PC-3 (cell line): ENCODE measurements around the gene SYT6. TPM values are rescaled to one million over a fixed set of nuclear protein-coding genes. Genes with fewer than 3 reads are reported as not detected.

Source experiments
- ATAC-seq: fragments of 200-7000 bp; cut with Tn5 transposase; 2 replicates; pipeline ENCODE4 v1.9.1; 2020; ENCODE audit warnings: mild to moderate bottlenecking, moderate library complexity
- BruUV-seq: library from RNA; stranded (reverse); fragments of 400-500 nt; replicated peaks from 2 replicates; lab custom pipeline; 2021; lab: Mats Ljungman, UMichigan
- CTCF ChIA-PET: fragments of 300-600 bp; sonication (Branson Sonifier 250); formaldehyde crosslinking; loops from one replicate; lab custom pipeline; 2022; ENCODE audit warnings: antibody characterized with exemption; lab: Charles Lee
- POLR2A ChIA-PET: fragments of 300-600 bp; sonication (Branson Sonifier 250); formaldehyde crosslinking; loops from one replicate; lab custom pipeline; 2022; ENCODE audit warnings: antibody characterized with exemption; ENCODE audit not compliant: unreplicated experiment; lab: Charles Lee
- DNase-seq: peaks from one replicate; pipeline ENCODE4 v3.0.0-alpha.2; 2015
- H2AFZ ChIP-seq: fragments of 300-600 bp; sonication (generic); 2 replicates; pipeline ENCODE4 v1.6.0; 2016; ENCODE audit warnings: antibody characterized with exemption, low read length
- H3F3A ChIP-seq: fragments of 300-600 bp; sonication (generic); one replicate; pipeline ENCODE4 v1.6.0; 2017; ENCODE audit warnings: antibody characterized with exemption, low read length, control low read depth, mild to moderate bottlenecking; ENCODE audit not compliant: unreplicated experiment
- H3K27ac ChIP-seq: fragments of 300-600 bp; sonication (generic); 2 replicates; pipeline ENCODE4 v1.5.1; 2016; ENCODE audit warnings: mild to moderate bottlenecking, low read length
- H3K27me3 ChIP-seq: fragments of 300-600 bp; sonication (generic); 2 replicates; pipeline ENCODE4 v1.6.1; 2016; ENCODE audit warnings: low read length, mixed read lengths
- H3K36me3 ChIP-seq: fragments of 300-600 bp; sonication (generic); 2 replicates; pipeline ENCODE4 v1.6.1; 2016; ENCODE audit warnings: low read depth, mixed run types, low read length, mixed read lengths
- H3K4me1 ChIP-seq: fragments of 300-600 bp; sonication (generic); 2 replicates; pipeline ENCODE4 v1.5.1; 2016; ENCODE audit warnings: low read length; ENCODE audit not compliant: insufficient read depth
- H3K4me2 ChIP-seq: fragments of 300-600 bp; sonication (generic); 2 replicates; pipeline ENCODE4 v1.6.0; 2016; ENCODE audit warnings: low read length
- H3K4me3 ChIP-seq: fragments of 300-600 bp; sonication (generic); 2 replicates; pipeline ENCODE4 v1.5.1; 2016; ENCODE audit warnings: mild to moderate bottlenecking, low read length, mixed read lengths
- H3K79me2 ChIP-seq: fragments of 300-600 bp; sonication (generic); 2 replicates; pipeline ENCODE4 v1.6.1; 2017; ENCODE audit warnings: low read length, mixed read lengths
- H3K9ac ChIP-seq: fragments of 300-600 bp; sonication (generic); 2 replicates; pipeline ENCODE4 v1.6.0; 2016; ENCODE audit warnings: mild to moderate bottlenecking, low read length
- H3K9me2 ChIP-seq: fragments of 300-600 bp; sonication (generic); replicated peaks from 2 replicates; pipeline ENCODE4 v1.6.1; 2016; ENCODE audit warnings: mixed run types, low read length, mixed read lengths
- H3K9me3 ChIP-seq: fragments of 300-600 bp; sonication (generic); 2 replicates; pipeline ENCODE4 v1.6.1; 2016; ENCODE audit warnings: low read length, mixed read lengths
- H4K20me1 ChIP-seq: fragments of 300-600 bp; sonication (generic); 2 replicates; pipeline ENCODE4 v1.6.1; 2016; ENCODE audit warnings: low read length, mixed read lengths
- EZH2 ChIP-seq: fragments of 300-600 bp; sonication (generic); IDR thresholded peaks from one replicate; pipeline ENCODE4 v1.6.1; 2017; ENCODE audit warnings: antibody characterized with exemption, mild to moderate bottlenecking, low read length; ENCODE audit not compliant: unreplicated experiment
- EZH2phosphoT487 ChIP-seq: fragments of 300-600 bp; sonication (generic); IDR thresholded peaks from 2 replicates; pipeline ENCODE4 v1.6.1; 2018; ENCODE audit warnings: mild to moderate bottlenecking, antibody characterized with exemption, low read length, borderline replicate concordance
- intact Hi-C: fragments of 100-400 bp; cut with micrococcal nuclease; formaldehyde crosslinking; loops from 2 replicates; pipeline ENCODE4 v1.9.0; 2023
- total RNA-seq: library from RNA; depleted of rRNA; stranded (reverse); fragments of >200 nt; gene quantifications from 2 replicates; pipeline ENCODE4 v1.2.3, GENCODE V29; 2014
- TF ChIP-seq, protein P1 (sequence below): fragments of 300-600 bp; sonication (generic); conservative IDR thresholded peaks from 2 replicates; pipeline ENCODE4 v1.5.1; 2017; ENCODE audit warnings: antibody characterized with exemption, low read depth, mild to moderate bottlenecking, low read length

The SYT6 gene
- total RNA-seq, 1 experiment from 2014 or later = not detected

- Histone ChIP-seq H3K4me1 (no peaks in the 10 kb centered on the region), H2AFZ (no peak overlapping the region), H3K9me3 (no peaks in the 10 kb centered on the region), H3K36me3 (no peaks in the 10 kb centered on the region), H3F3A (no peaks in the 10 kb centered on the region), H3K4me2 (no peak overlapping the region), H3K79me2 (no peaks in the 10 kb centered on the region), H3K27me3 (peaks cover 34% of the 10 kb centered on the region), H4K20me1 (no peaks in the 10 kb centered on the region), H3K27ac (no peak overlapping the region), H3K9me2 (no peaks in the 10 kb centered on the region), H3K9ac (no peak overlapping the region), H3K4me3 (no peak overlapping the region)
- POLR2A ChIA-PET = no interaction called here
- no peak for DNase-seq
- intact Hi-C loops = no loop called here
- ATAC-seq = no peak
- CTCF ChIA-PET = no interaction called here
- BruUV-seq = no TSS peak
- TF ChIP-seq EZH2 = no peak
- no peak for TF ChIP-seq EZH2phosphoT487
- TF ChIP-seq, protein P1, sequence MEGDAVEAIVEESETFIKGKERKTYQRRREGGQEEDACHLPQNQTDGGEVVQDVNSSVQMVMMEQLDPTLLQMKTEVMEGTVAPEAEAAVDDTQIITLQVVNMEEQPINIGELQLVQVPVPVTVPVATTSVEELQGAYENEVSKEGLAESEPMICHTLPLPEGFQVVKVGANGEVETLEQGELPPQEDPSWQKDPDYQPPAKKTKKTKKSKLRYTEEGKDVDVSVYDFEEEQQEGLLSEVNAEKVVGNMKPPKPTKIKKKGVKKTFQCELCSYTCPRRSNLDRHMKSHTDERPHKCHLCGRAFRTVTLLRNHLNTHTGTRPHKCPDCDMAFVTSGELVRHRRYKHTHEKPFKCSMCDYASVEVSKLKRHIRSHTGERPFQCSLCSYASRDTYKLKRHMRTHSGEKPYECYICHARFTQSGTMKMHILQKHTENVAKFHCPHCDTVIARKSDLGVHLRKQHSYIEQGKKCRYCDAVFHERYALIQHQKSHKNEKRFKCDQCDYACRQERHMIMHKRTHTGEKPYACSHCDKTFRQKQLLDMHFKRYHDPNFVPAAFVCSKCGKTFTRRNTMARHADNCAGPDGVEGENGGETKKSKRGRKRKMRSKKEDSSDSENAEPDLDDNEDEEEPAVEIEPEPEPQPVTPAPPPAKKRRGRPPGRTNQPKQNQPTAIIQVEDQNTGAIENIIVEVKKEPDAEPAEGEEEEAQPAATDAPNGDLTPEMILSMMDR = no peak
Observed at GRCh38 chr1:114150016-114150415, 3.7 kb downstream of the SYT6 start.

- no peak for DNase-seq
- no peaks in the 10 kb centered on the region for H3F3A ChIP-seq
- ATAC-seq = no peak
- H3K79me2 ChIP-seq = no peaks in the 10 kb centered on the region
- H2AFZ ChIP-seq = no peak overlapping the region
- H4K20me1 ChIP-seq = no peaks in the 10 kb centered on the region
- no peak overlapping the region for H3K4me2 ChIP-seq
- peaks cover 32% of the 10 kb centered on the region for H3K27me3 ChIP-seq
- no peaks in the 10 kb centered on the region for H3K9me2 ChIP-seq
- ChIA-PET POLR2A (no interaction called here), CTCF (no interaction called here)
- no peak overlapping the region for H3K9ac ChIP-seq
- H3K27ac ChIP-seq = no peak overlapping the region
- no peaks in the 10 kb centered on the region for H3K4me1 ChIP-seq
- no peak overlapping the region for H3K4me3 ChIP-seq
- no peaks in the 10 kb centered on the region for H3K9me3 ChIP-seq
- TF ChIP-seq, protein P1 = no peak
- no peak for TF ChIP-seq EZH2phosphoT487
- TF ChIP-seq EZH2 = no peak
- intact Hi-C loops = no loop called here
- BruUV-seq = no TSS peak
- H3K36me3 ChIP-seq = no peaks in the 10 kb centered on the region
Observed at GRCh38 chr1:114149211-114149610, 4.5 kb downstream of the SYT6 start.

- no peak for ATAC-seq
- H3K4me3 ChIP-seq = no peak overlapping the region
- intact Hi-C loops = no loop called here
- TF ChIP-seq EZH2 = no peak
- TF ChIP-seq, protein P1 = no peak
- TF ChIP-seq EZH2phosphoT487 = no peak
- 0 out of 2 replicates have a peak, but pooled peaks cover 6% of the 10 kb centered on the region for H3K27me3 ChIP-seq
- no peak overlapping the region for H3K9ac ChIP-seq
- CTCF ChIA-PET = no interaction called here
- H3K9me2 ChIP-seq = no peaks in the 10 kb centered on the region
- no peaks in the 10 kb centered on the region for H3K36me3 ChIP-seq
- POLR2A ChIA-PET = no interaction called here
- H3F3A ChIP-seq = no peaks in the 10 kb centered on the region
- DNase-seq = no peak
- H3K27ac ChIP-seq = no peak overlapping the region
- no peaks in the 10 kb centered on the region for H3K9me3 ChIP-seq
- H2AFZ ChIP-seq = no peak overlapping the region
- no peaks in the 10 kb centered on the region for H3K79me2 ChIP-seq
- H3K4me2 ChIP-seq = no peak overlapping the region
- no peaks in the 10 kb centered on the region for H4K20me1 ChIP-seq
- H3K4me1 ChIP-seq = no peaks in the 10 kb centered on the region
- no TSS peak for BruUV-seq
Observed at GRCh38 chr1:114145504-114146151, 8.0 kb downstream of the SYT6 start.
